HG02642 (cell line): ENCODE results near the gene RAB20.

ENCODE experiments used
- ATAC-seq: cut with Tn5 transposase; IDR thresholded peaks from one replicate; pipeline ENCODE4 v1.9.1; 2021; ENCODE audit warnings: mild to moderate bottlenecking; ENCODE audit not compliant: unreplicated experiment, poor library complexity

The RAB20 gene

DNA sequence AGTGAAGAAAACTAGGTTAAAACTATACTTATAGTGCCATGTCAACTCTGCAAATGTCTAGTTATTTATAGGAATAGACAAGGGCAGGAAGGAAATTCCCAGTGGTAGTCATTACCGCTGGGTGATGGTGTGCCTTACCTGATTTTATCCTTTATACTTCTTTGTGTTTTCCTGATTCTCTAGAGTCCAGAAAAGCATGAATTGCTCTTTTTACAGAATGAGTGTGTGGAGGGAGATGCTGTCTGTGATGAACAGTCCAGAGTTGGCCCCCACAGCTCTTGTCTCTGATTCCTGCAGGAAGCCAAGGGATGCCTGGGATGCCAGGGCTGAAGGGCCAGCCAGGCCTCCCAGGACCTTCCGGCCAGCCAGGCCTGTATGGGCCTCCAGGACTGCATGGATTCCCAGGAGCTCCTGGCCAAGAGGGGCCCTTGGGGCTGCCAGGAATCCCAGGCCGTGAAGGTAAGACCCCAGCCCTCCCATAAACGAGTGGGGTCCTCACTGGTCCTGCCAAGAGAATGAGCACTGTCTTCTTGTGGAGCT lies 83.7 kb downstream of the RAB20 start:
- no peak for ATAC-seq

DNA sequence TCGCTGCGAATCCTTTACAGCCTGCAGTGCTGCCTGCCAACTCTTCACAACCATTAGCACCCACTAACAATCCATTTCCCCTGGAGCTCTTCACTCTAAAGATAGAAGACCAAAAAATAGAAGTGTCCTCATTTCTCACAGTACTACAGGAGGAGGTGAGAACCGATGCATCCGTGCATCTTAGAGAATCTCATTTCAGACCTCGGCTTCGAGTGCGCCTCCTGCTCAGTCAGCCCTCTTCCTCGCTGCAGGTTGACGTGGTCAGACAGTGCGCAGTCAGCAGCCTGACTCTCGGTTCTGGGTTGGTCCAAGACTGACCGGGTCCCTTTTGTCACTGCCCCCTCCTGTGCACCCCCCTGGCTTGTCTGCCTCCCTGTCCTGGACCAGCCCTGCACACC lies 85.3 kb downstream of the RAB20 start:
- no peak for ATAC-seq

DNA sequence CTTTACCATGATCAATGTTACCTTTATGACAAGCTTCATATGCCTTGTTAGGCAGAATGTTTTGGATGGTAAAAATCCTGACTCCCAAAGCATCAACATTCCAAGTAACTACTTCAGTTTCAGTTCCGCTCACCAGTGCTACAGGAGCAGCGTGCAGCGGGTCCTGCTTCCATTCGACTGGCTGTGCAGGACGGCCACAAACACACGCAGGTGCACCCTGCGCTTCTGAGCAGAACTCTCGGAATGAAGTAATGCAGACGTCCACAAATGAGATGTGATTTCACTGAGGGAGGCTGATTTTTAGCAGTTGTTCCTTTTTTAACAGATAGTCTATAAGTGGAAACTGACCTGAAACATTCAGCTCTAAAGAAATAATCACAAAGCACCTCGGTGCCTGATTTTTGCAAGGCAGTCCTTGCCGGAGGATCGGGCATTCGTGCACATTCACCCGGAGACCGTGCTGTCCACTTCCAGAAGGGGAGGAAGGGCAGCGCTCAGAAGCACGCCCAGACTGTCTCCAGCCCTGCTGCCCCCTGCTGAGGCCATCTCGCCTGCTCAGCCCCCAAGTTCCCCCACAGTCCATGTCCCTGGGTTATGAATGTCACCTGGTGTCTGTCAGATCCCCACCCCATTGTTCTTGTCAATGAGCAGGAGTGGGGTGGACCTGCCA lies 85.8 kb downstream of the RAB20 start:
- no peak for ATAC-seq

DNA sequence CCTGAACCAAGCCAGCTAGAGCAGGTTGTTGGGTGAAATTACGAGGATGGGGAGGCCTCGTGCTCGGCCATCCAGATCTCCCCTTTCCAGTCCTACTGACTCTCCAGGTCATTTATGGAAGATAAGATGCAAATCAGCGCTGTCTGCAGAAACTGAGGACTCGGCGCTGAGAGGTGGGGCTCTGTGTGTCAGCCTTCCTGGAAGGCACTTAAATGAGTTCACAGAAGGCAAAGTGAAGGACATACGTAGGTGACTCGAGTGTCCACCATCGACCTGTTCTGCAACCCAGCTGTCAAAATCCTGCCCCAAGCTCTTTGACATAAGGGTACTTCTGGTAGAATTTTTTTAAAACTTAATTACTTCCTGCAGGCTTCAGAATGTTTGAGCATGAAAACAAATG lies 86.4 kb downstream of the RAB20 start:
- ATAC-seq: no peak

DNA sequence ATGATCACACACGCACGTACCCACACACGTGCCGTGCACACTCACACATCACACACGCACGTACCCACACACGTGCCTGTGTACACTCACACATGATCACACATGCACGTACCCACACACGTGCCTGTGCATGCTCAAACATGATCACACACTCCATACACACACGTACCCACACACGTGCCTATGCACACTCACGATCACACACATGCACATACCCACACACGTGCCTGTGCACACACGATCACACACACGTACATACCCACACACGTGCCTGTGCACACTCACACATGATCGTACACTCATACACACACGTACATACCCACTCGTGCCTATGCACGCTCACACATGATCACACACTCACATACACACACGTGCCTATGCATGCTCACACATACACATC lies 86.8 kb downstream of the RAB20 start:
- no peak for ATAC-seq
